Neural progenitor cell (in vitro differentiated cells): Measurements from ENCODE around the gene FBXW8. TPM values are rescaled to one million over a fixed set of nuclear protein-coding genes. Genes with fewer than 3 reads are reported as not detected.

Experiments
- DNase-seq: peaks from one replicate; pipeline ENCODE4 v3.0.0-alpha.2; 2016; ENCODE audit warnings: low spot score
- H2AFZ ChIP-seq: fragments of 200-600 bp; sonication (generic); replicated peaks from 2 replicates; pipeline ENCODE4 v1.6.1; 2016; ENCODE audit warnings: antibody characterized with exemption
- H3F3A ChIP-seq: fragments of 200-600 bp; sonication (generic); 2 replicates; pipeline ENCODE4 v1.6.1; 2016; ENCODE audit warnings: antibody characterized with exemption, low read depth
- H3K27ac ChIP-seq: fragments of 200-600 bp; sonication (generic); 2 replicates; pipeline ENCODE4 v1.5.1; 2016; ENCODE audit warnings: mild to moderate bottlenecking
- H3K27me3 ChIP-seq: fragments of 200-600 bp; sonication (generic); 2 replicates; pipeline ENCODE4 v1.6.1; 2016; ENCODE audit warnings: mild to moderate bottlenecking, moderate library complexity
- H3K36me3 ChIP-seq: fragments of 200-600 bp; sonication (generic); 2 replicates; pipeline ENCODE4 v1.5.1; 2016
- H3K4me1 ChIP-seq: fragments of 200-600 bp; sonication (generic); 2 replicates; pipeline ENCODE4 v1.6.1; 2016; ENCODE audit warnings: mixed run types
- H3K4me2 ChIP-seq: fragments of 200-600 bp; sonication (generic); 2 replicates; pipeline ENCODE4 v1.6.1; 2016
- H3K4me3 ChIP-seq: fragments of 200-600 bp; sonication (generic); 2 replicates; pipeline ENCODE4 v1.5.1; 2016
- H3K79me2 ChIP-seq: fragments of 200-600 bp; sonication (generic); 2 replicates; pipeline ENCODE4 v1.6.1; 2016; ENCODE audit warnings: low read depth
- H3K9ac ChIP-seq: fragments of 200-600 bp; sonication (generic); 2 replicates; pipeline ENCODE4 v1.6.1; 2016
- H3K9me3 ChIP-seq: fragments of 200-600 bp; sonication (generic); 2 replicates; pipeline ENCODE4 v1.5.1; 2016; ENCODE audit warnings: low read depth
- H4K20me1 ChIP-seq: fragments of 200-600 bp; sonication (generic); 2 replicates; pipeline ENCODE4 v1.6.1; 2016; ENCODE audit warnings: low read depth
- H3K27ac Mint-ChIP-seq: 3 replicates; pipeline ENCODE4 v1.8.0; 2021; ENCODE audit warnings: mixed read lengths
- H3K27me3 Mint-ChIP-seq: 2 replicates; pipeline ENCODE4 v1.8.0; 2022; ENCODE audit warnings: low read depth, mild to moderate bottlenecking, inconsistent platforms, moderate library complexity, mixed read lengths; ENCODE audit not compliant: insufficient read depth
- H3K36me3 Mint-ChIP-seq: 3 replicates; pipeline ENCODE4 v1.8.0; 2021; ENCODE audit warnings: mixed read lengths
- H3K4me1 Mint-ChIP-seq: 3 replicates; pipeline ENCODE4 v1.8.0; 2021; ENCODE audit warnings: mixed read lengths
- H3K4me3 Mint-ChIP-seq: 3 replicates; pipeline ENCODE4 v1.8.0; 2021; ENCODE audit warnings: mild to moderate bottlenecking, moderate library complexity, mixed read lengths
- H3K9me3 Mint-ChIP-seq: 3 replicates; pipeline ENCODE4 v1.8.0; 2020; ENCODE audit warnings: mixed read lengths
- CTCF ChIP-seq: fragments of 200-600 bp; sonication (generic); IDR thresholded peaks from 2 replicates; pipeline ENCODE4 v1.5.1; 2017; ENCODE audit warnings: antibody characterized with exemption, mild to moderate bottlenecking
- EZH2 ChIP-seq: fragments of 200-600 bp; sonication (generic); IDR thresholded peaks from 2 replicates; pipeline ENCODE4 v1.6.1; 2017; ENCODE audit warnings: antibody characterized with exemption, mild to moderate bottlenecking, moderate library complexity
- EZH2phosphoT487 ChIP-seq: fragments of 200-600 bp; sonication (generic); IDR thresholded peaks from 2 replicates; pipeline ENCODE4 v1.6.1; 2017; ENCODE audit warnings: antibody characterized with exemption
- total RNA-seq: library from RNA; depleted of rRNA; stranded (reverse); fragments of >200 nt; gene quantifications from 2 replicates; pipeline ENCODE4 v1.2.3, GENCODE V29; 2015; ENCODE audit warnings: low replicate concordance

The FBXW8 gene
- total RNA-seq, 1 donor from 2014 or later: 20.7 TPM

- Mint-ChIP-seq H3K27me3 (no peaks in the 10 kb centered on the region), H3K36me3 (peaks cover 8% of the 10 kb centered on the region), H3K4me1 (no peaks in the 10 kb centered on the region), H3K4me3 (no peak overlapping the region), H3K27ac (no peak overlapping the region), H3K9me3 (no peaks in the 10 kb centered on the region)
- H3K4me2 ChIP-seq: no peak overlapping the region
- no peak overlapping the region for H2AFZ ChIP-seq
- H3F3A ChIP-seq: no peaks in the 10 kb centered on the region
- no peak overlapping the region for H3K27ac ChIP-seq
- no peaks in the 10 kb centered on the region for H3K79me2 ChIP-seq
- no peaks in the 10 kb centered on the region for H3K4me1 ChIP-seq
- no peaks in the 10 kb centered on the region for H3K27me3 ChIP-seq
- H3K36me3 ChIP-seq: peaks cover 7% of the 10 kb centered on the region
- TF ChIP-seq CTCF: no peak
- no peak for TF ChIP-seq EZH2
- no peak for TF ChIP-seq EZH2phosphoT487
- DNase-seq: no peak
- no peak overlapping the region for H3K4me3 ChIP-seq
- no peak overlapping the region for H3K9ac ChIP-seq
- H4K20me1 ChIP-seq: peaks cover 9% of the 10 kb centered on the region
- no peaks in the 10 kb centered on the region for H3K9me3 ChIP-seq
Observed at GRCh38 chr12:116954710-116955381, 44.1 kb downstream of the FBXW8 start.

GRCh38 chr12:116955382-116956021, 44.8 kb downstream of the FBXW8 start:
- Histone ChIP-seq H3K9ac (no peak overlapping the region), H2AFZ (no peak overlapping the region), H3K4me1 (no peaks in the 10 kb centered on the region), H3F3A (no peaks in the 10 kb centered on the region), H3K36me3 (peaks cover 6% of the 10 kb centered on the region), H3K79me2 (no peaks in the 10 kb centered on the region), H4K20me1 (peaks cover 7% of the 10 kb centered on the region), H3K9me3 (no peaks in the 10 kb centered on the region), H3K4me2 (no peak overlapping the region), H3K27ac (no peak overlapping the region), H3K4me3 (no peak overlapping the region), H3K27me3 (no peaks in the 10 kb centered on the region)
- no peaks in the 10 kb centered on the region for H3K9me3 Mint-ChIP-seq
- H3K36me3 Mint-ChIP-seq: peaks cover 9% of the 10 kb centered on the region
- H3K4me3 Mint-ChIP-seq: no peak overlapping the region
- H3K27ac Mint-ChIP-seq: no peak overlapping the region
- no peaks in the 10 kb centered on the region for H3K27me3 Mint-ChIP-seq
- H3K4me1 Mint-ChIP-seq: no peaks in the 10 kb centered on the region
- DNase-seq: no peak
- TF ChIP-seq EZH2phosphoT487 (no peak), EZH2 (no peak), CTCF (no peak)

GRCh38 chr12:116958402-116959197, 47.9 kb downstream of the FBXW8 start:
- DNase-seq: no peak
- H3K9me3 Mint-ChIP-seq: no peaks in the 10 kb centered on the region
- Histone ChIP-seq H3K4me2 (no peak overlapping the region), H3K79me2 (peaks cover 5% of the 10 kb centered on the region), H3F3A (peaks cover 13% of the 10 kb centered on the region), H2AFZ (no peak overlapping the region), H3K27ac (no peak overlapping the region), H3K27me3 (no peaks in the 10 kb centered on the region), H3K4me3 (no peak overlapping the region), H3K9ac (no peak overlapping the region), H3K9me3 (no peaks in the 10 kb centered on the region), H3K36me3 (peaks cover 6% of the 10 kb centered on the region), H4K20me1 (peaks cover 22% of the 10 kb centered on the region), H3K4me1 (peaks cover 14% of the 10 kb centered on the region)
- peaks cover 3% of the 10 kb centered on the region for H3K4me1 Mint-ChIP-seq
- TF ChIP-seq CTCF (no peak), EZH2phosphoT487 (no peak), EZH2 (no peak)
- H3K27me3 Mint-ChIP-seq: no peaks in the 10 kb centered on the region
- no peak overlapping the region for H3K27ac Mint-ChIP-seq
- no peak overlapping the region for H3K4me3 Mint-ChIP-seq
- H3K36me3 Mint-ChIP-seq: peaks cover 9% of the 10 kb centered on the region
